Measurements from ENCODE around the gene RFX5.

The RFX5 gene

GRCh38 chr1:151314137-151314875 lies 32.7 kb downstream of the RFX5 start:
- no peak overlapping the region for H3K9ac ChIP-seq (ENCODE audit: low read length)
- no peak overlapping the region for H3K4me2 ChIP-seq (ENCODE audit: low read depth, low read length, poor library complexity, severe bottlenecking)
- no peak overlapping the region for H3K4me3 ChIP-seq (ENCODE audit: insufficient read depth, low read length, poor library complexity, severe bottlenecking)
- no peak overlapping the region for H2AFZ ChIP-seq (ENCODE audit: low read depth, low read length, severe bottlenecking)
- H3K9me3 ChIP-seq (ENCODE audit: insufficient read depth, low read length): no peaks in the 10 kb centered on the region
- no peaks in the 10 kb centered on the region for H3K36me3 ChIP-seq (ENCODE audit: low read length)
- no peaks in the 10 kb centered on the region for H3F3A ChIP-seq (ENCODE audit: insufficient read depth)
- H3K79me2 ChIP-seq (ENCODE audit: insufficient read depth, low read length): no peaks in the 10 kb centered on the region
- H4K20me1 ChIP-seq (ENCODE audit: low read depth, low read length): no peaks in the 10 kb centered on the region
- TF ChIP-seq EZH2phosphoT487 (conservative IDR thresholded peaks at IDR 0.05; ENCODE audit: low read length): no peak
- TF ChIP-seq, protein P1, sequence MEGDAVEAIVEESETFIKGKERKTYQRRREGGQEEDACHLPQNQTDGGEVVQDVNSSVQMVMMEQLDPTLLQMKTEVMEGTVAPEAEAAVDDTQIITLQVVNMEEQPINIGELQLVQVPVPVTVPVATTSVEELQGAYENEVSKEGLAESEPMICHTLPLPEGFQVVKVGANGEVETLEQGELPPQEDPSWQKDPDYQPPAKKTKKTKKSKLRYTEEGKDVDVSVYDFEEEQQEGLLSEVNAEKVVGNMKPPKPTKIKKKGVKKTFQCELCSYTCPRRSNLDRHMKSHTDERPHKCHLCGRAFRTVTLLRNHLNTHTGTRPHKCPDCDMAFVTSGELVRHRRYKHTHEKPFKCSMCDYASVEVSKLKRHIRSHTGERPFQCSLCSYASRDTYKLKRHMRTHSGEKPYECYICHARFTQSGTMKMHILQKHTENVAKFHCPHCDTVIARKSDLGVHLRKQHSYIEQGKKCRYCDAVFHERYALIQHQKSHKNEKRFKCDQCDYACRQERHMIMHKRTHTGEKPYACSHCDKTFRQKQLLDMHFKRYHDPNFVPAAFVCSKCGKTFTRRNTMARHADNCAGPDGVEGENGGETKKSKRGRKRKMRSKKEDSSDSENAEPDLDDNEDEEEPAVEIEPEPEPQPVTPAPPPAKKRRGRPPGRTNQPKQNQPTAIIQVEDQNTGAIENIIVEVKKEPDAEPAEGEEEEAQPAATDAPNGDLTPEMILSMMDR (IDR thresholded peaks at IDR 0.05; ENCODE audit: insufficient read depth, low read length, poor library complexity, severe bottlenecking): no peak
- H3K9me2 ChIP-seq (replicated peaks; ENCODE audit: insufficient read depth, low read length): no peaks in the 10 kb centered on the region
- H3K27me3 ChIP-seq (ENCODE audit: low read length): no peaks in the 10 kb centered on the region
- H3K27ac ChIP-seq (ENCODE audit: low read depth, low read length): no peak overlapping the region

DNA sequence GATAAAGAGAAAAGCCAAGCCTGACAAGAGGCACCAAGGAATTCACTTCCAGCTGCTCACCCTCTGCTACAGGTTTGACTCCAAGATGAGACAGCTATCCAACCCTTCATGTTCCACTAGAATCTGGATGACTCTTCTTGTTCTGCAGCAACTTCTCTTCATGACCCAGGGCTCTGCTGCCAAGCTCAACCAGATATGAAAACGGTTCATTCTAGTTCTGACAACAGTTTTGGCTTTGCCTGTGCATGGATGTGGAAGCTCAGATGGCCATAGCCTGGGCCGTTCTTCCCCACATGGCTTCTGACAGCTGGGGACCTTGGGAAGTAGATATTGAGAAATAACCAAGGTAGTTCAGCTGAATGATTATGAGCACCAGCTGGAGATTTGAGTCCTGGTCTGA lies 33.6 kb downstream of the RFX5 start:
- no peak overlapping the region for H2AFZ ChIP-seq (ENCODE audit: low read depth, low read length, severe bottlenecking)
- H3K9me3 ChIP-seq (ENCODE audit: insufficient read depth, low read length): no peaks in the 10 kb centered on the region
- H3K27ac ChIP-seq (ENCODE audit: low read depth, low read length): no peak overlapping the region
- H3K4me3 ChIP-seq (ENCODE audit: insufficient read depth, low read length, poor library complexity, severe bottlenecking): no peak overlapping the region
- no peaks in the 10 kb centered on the region for H3K79me2 ChIP-seq (ENCODE audit: insufficient read depth, low read length)
- no peaks in the 10 kb centered on the region for H3K27me3 ChIP-seq (ENCODE audit: low read length)
- no peaks in the 10 kb centered on the region for H3K9me2 ChIP-seq (replicated peaks; ENCODE audit: insufficient read depth, low read length)
- H4K20me1 ChIP-seq (ENCODE audit: low read depth, low read length): no peaks in the 10 kb centered on the region
- H3K36me3 ChIP-seq (ENCODE audit: low read length): no peaks in the 10 kb centered on the region
- no peaks in the 10 kb centered on the region for H3F3A ChIP-seq (ENCODE audit: insufficient read depth)
- no peak overlapping the region for H3K9ac ChIP-seq (ENCODE audit: low read length)
- H3K4me2 ChIP-seq (ENCODE audit: low read depth, low read length, poor library complexity, severe bottlenecking): no peak overlapping the region
- TF ChIP-seq, protein P1 (IDR thresholded peaks at IDR 0.05; ENCODE audit: insufficient read depth, low read length, poor library complexity, severe bottlenecking): no peak
- TF ChIP-seq EZH2phosphoT487 (conservative IDR thresholded peaks at IDR 0.05; ENCODE audit: low read length): no peak

DNA sequence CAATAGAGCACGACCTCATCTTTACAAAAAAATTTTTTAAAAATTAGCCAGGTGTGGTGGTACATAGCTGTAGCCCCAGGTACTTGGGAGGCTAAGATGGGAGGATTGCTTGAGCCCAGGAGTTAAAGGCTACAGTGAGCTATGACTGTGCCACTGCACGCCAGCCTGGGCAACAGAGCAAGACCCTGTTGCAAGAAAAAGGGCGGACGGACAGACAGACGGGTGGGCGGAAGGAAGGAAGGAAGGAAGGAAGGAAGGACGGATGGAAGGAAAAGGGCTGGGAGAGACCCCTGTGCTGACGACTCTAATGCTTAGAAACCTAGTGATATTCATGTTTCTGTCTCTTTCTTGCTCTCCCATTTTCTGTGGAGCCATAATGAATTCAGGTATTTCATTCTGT lies 34.2 kb downstream of the RFX5 start:
- Histone ChIP-seq H3K36me3 (ENCODE audit: low read length) (no peaks in the 10 kb centered on the region), H4K20me1 (ENCODE audit: low read depth, low read length) (no peaks in the 10 kb centered on the region), H3K9ac (ENCODE audit: low read length) (no peak overlapping the region), H3K79me2 (ENCODE audit: insufficient read depth, low read length) (no peaks in the 10 kb centered on the region), H3K9me2 (replicated peaks; ENCODE audit: insufficient read depth, low read length) (no peaks in the 10 kb centered on the region), H3K27me3 (ENCODE audit: low read length) (no peaks in the 10 kb centered on the region), H3F3A (ENCODE audit: insufficient read depth) (no peaks in the 10 kb centered on the region), H3K4me2 (ENCODE audit: low read depth, low read length, poor library complexity, severe bottlenecking) (no peak overlapping the region), H2AFZ (ENCODE audit: low read depth, low read length, severe bottlenecking) (no peak overlapping the region), H3K4me3 (ENCODE audit: insufficient read depth, low read length, poor library complexity, severe bottlenecking) (no peak overlapping the region), H3K9me3 (ENCODE audit: insufficient read depth, low read length) (no peaks in the 10 kb centered on the region), H3K27ac (ENCODE audit: low read depth, low read length) (no peak overlapping the region)
- TF ChIP-seq, protein P1 (IDR thresholded peaks at IDR 0.05; ENCODE audit: insufficient read depth, low read length, poor library complexity, severe bottlenecking): no peak
- TF ChIP-seq EZH2phosphoT487 (conservative IDR thresholded peaks at IDR 0.05; ENCODE audit: low read length): no peak

Data from SU-DHL-6 (cell line).